BLaER1 (cell line): ENCODE results near the gene BCL11A.

ENCODE experiments used
- H3K27ac ChIP-seq: shearing (Covaris generic); formaldehyde crosslinking; 2 replicates; pipeline ENCODE4 v1.8.1; 2022
- H3K27me3 ChIP-seq: shearing (Covaris generic); formaldehyde crosslinking; 2 replicates; pipeline ENCODE4 v1.8.1; 2022
- H3K36me3 ChIP-seq: shearing (Covaris generic); formaldehyde crosslinking; 2 replicates; pipeline ENCODE4 v1.8.1; 2022
- H3K4me1 ChIP-seq: shearing (Covaris generic); formaldehyde crosslinking; 2 replicates; pipeline ENCODE4 v1.8.1; 2022
- H3K4me2 ChIP-seq: shearing (Covaris generic); formaldehyde crosslinking; 2 replicates; pipeline ENCODE4 v1.8.1; 2022
- H3K4me3 ChIP-seq: shearing (Covaris generic); formaldehyde crosslinking; 2 replicates; pipeline ENCODE4 v1.8.1; 2022
- H3K9ac ChIP-seq: shearing (Covaris generic); formaldehyde crosslinking; 2 replicates; pipeline ENCODE4 v1.8.1; 2022
- H3K9me3 ChIP-seq: shearing (Covaris generic); formaldehyde crosslinking; 2 replicates; pipeline ENCODE4 v1.8.1; 2022
- H4K20me1 ChIP-seq: shearing (Covaris generic); formaldehyde crosslinking; 2 replicates; pipeline ENCODE4 v1.8.1; 2022
- Cebpa-rat ChIP-seq: shearing (Covaris generic); IDR thresholded peaks from 2 replicates; pipeline ENCODE4 v1.8.1; 2022

BCL11A gene

GRCh38 chr2:60445684-60446179 is 107.7 kb downstream of the BCL11A start:
- Histone ChIP-seq H3K9me3 (no peaks in the 10 kb centered on the region), H3K4me1 (0 out of 2 replicates have a peak, but pooled peaks cover 8% of the 10 kb centered on the region), H3K27ac (no peak overlapping the region), H4K20me1 (no peaks in the 10 kb centered on the region), H3K36me3 (no peaks in the 10 kb centered on the region), H3K4me3 (no peak overlapping the region), H3K27me3 (no peaks in the 10 kb centered on the region), H3K9ac (no peak overlapping the region), H3K4me2 (no peak overlapping the region)
- no peak for TF ChIP-seq Cebpa-rat

GRCh38 chr2:60442608-60443007 is 110.8 kb downstream of the BCL11A start:
- Histone ChIP-seq H3K27ac (no peak overlapping the region), H3K4me3 (no peak overlapping the region), H3K9ac (no peak overlapping the region), H3K27me3 (no peaks in the 10 kb centered on the region), H3K4me2 (no peak overlapping the region), H3K9me3 (no peaks in the 10 kb centered on the region), H4K20me1 (no peaks in the 10 kb centered on the region), H3K4me1 (peaks cover 35% of the 10 kb centered on the region), H3K36me3 (no peaks in the 10 kb centered on the region)
- TF ChIP-seq Cebpa-rat: no peak

- no peak overlapping the region for H3K4me3 ChIP-seq
- no peaks in the 10 kb centered on the region for H3K27me3 ChIP-seq
- no peaks in the 10 kb centered on the region for H3K9me3 ChIP-seq
- no peak for TF ChIP-seq Cebpa-rat
- no peaks in the 10 kb centered on the region for H3K36me3 ChIP-seq
- no peak overlapping the region for H3K9ac ChIP-seq
- H3K4me1 ChIP-seq: peaks cover 43% of the 10 kb centered on the region
- no peak overlapping the region for H3K27ac ChIP-seq
- H4K20me1 ChIP-seq: no peaks in the 10 kb centered on the region
- no peak overlapping the region for H3K4me2 ChIP-seq
These were observed 111.7 kb downstream of the BCL11A start for GRCh38 chr2:60441800-60442199.

GRCh38 chr2:60440767-60441163 is 112.7 kb downstream of the BCL11A start:
- H3K4me1 ChIP-seq: peaks cover 37% of the 10 kb centered on the region

GRCh38 chr2:60440079-60440766 is 113.2 kb downstream of the BCL11A start:
- Histone ChIP-seq H3K4me1 (peaks cover 37% of the 10 kb centered on the region), H3K4me2 (peak overlapping the region; percentile 68), H3K4me3 (no peak overlapping the region), H3K27ac (no peak overlapping the region; the same call in 1 of the 2 replicates), H3K36me3 (no peaks in the 10 kb centered on the region), H4K20me1 (no peaks in the 10 kb centered on the region), H3K27me3 (no peaks in the 10 kb centered on the region), H3K9ac (no peak overlapping the region), H3K9me3 (no peaks in the 10 kb centered on the region)
- no peak for TF ChIP-seq Cebpa-rat

More at GRCh38 chr2:60440767-60441163, 112.7 kb downstream of the BCL11A start:
- Histone ChIP-seq H3K27me3 (no peaks in the 10 kb centered on the region), H3K27ac (no peak overlapping the region), H3K9ac (no peak overlapping the region), H3K9me3 (no peaks in the 10 kb centered on the region), H3K4me2 (no peak overlapping the region), H3K4me3 (no peak overlapping the region), H3K36me3 (no peaks in the 10 kb centered on the region), H4K20me1 (no peaks in the 10 kb centered on the region)
- no peak for TF ChIP-seq Cebpa-rat

GRCh38 chr2:60439219-60439974 is 114.1 kb downstream of the BCL11A start:
- Histone ChIP-seq H3K4me2 (peak overlapping the region; percentile 68), H3K4me3 (no peak overlapping the region), H3K4me1 (peaks cover 37% of the 10 kb centered on the region), H3K27me3 (no peaks in the 10 kb centered on the region), H3K36me3 (no peaks in the 10 kb centered on the region), H4K20me1 (no peaks in the 10 kb centered on the region), H3K27ac (peak overlapping the region; percentile 54), H3K9me3 (no peaks in the 10 kb centered on the region), H3K9ac (no peak overlapping the region)
- TF ChIP-seq Cebpa-rat: no peak

GRCh38 chr2:60438653-60439052 is 114.8 kb downstream of the BCL11A start:
- H3K9me3 ChIP-seq: no peaks in the 10 kb centered on the region
- H3K27me3 ChIP-seq: no peaks in the 10 kb centered on the region
- no peak overlapping the region for H3K4me3 ChIP-seq
- H3K9ac ChIP-seq: no peak overlapping the region
- H3K36me3 ChIP-seq: no peaks in the 10 kb centered on the region
- H4K20me1 ChIP-seq: no peaks in the 10 kb centered on the region
- no peak for TF ChIP-seq Cebpa-rat
- H3K27ac ChIP-seq: peak overlapping the region; percentile 54; the same call in 1 of the 2 replicates
- H3K4me2 ChIP-seq: peak overlapping the region; percentile 68
- peaks cover 37% of the 10 kb centered on the region for H3K4me1 ChIP-seq

- Histone ChIP-seq H3K4me1 (peaks cover 37% of the 10 kb centered on the region), H3K36me3 (no peaks in the 10 kb centered on the region), H3K27me3 (no peaks in the 10 kb centered on the region), H3K27ac (no peak overlapping the region), H3K9ac (no peak overlapping the region), H3K4me2 (peak overlapping the region; percentile 68), H3K4me3 (no peak overlapping the region), H4K20me1 (no peaks in the 10 kb centered on the region), H3K9me3 (no peaks in the 10 kb centered on the region)
- TF ChIP-seq Cebpa-rat: no peak
These were observed 115.3 kb downstream of the BCL11A start for GRCh38 chr2:60438131-60438530.

- no peaks in the 10 kb centered on the region for H4K20me1 ChIP-seq
- H3K4me3 ChIP-seq: no peak overlapping the region
- H3K4me1 ChIP-seq: peaks cover 37% of the 10 kb centered on the region
- no peak overlapping the region for H3K9ac ChIP-seq
- TF ChIP-seq Cebpa-rat: no peak
- no peak overlapping the region for H3K27ac ChIP-seq
- peak overlapping the region; percentile 42 for H3K4me2 ChIP-seq
- no peaks in the 10 kb centered on the region for H3K9me3 ChIP-seq
- no peaks in the 10 kb centered on the region for H3K36me3 ChIP-seq
- no peaks in the 10 kb centered on the region for H3K27me3 ChIP-seq
These were observed 116.3 kb downstream of the BCL11A start for GRCh38 chr2:60437080-60437696.
